Stimulated activated naive B cell treated with anti-CD40 and anti-IgM and Interleukin-4, amounts not matched to agents 10 μg/mL and 1 μg/mL and 100 μg/mL, for 72 hours (primary cell): ENCODE measurements around the gene FRMD8.
A peak's percentile ranks its signal among the peaks of the same experiment; 100 is the strongest.

Experiments used
- ATAC-seq, 2 donors: fragments of 150-1000 bp; cut with Tn5 transposase; replicated peaks; 2 replicates each; pipeline ENCODE4 v1.10.0; 2021; ENCODE audit warnings: moderate library complexity in 1 of 2
- DNase-seq: peaks from one replicate; pipeline ENCODE4 v3.0.0; 2021
- H3K27ac Mint-ChIP-seq: one replicate; pipeline ENCODE4 v1.8.0; 2022; ENCODE audit warnings: mild to moderate bottlenecking, mixed read lengths
- H3K27me3 Mint-ChIP-seq, 2 donors: one replicate each; pipeline ENCODE4 v1.8.0; 2022; ENCODE audit warnings: mixed read lengths in 2 of 2
- H3K36me3 Mint-ChIP-seq, 2 donors: one replicate each; pipeline ENCODE4 v1.8.0; 2022; ENCODE audit warnings: mixed read lengths in 2 of 2, mild to moderate bottlenecking in 1 of 2
- H3K4me1 Mint-ChIP-seq, 2 donors: one replicate each; pipeline ENCODE4 v1.8.0; 2022; ENCODE audit warnings: mixed read lengths in 2 of 2, mild to moderate bottlenecking in 1 of 2
- H3K4me3 Mint-ChIP-seq, 2 donors: one replicate each; pipeline ENCODE4 v1.8.0; 2022; ENCODE audit warnings: mild to moderate bottlenecking in 2 of 2, mixed read lengths in 2 of 2, moderate library complexity in 1 of 2
- H3K9me3 Mint-ChIP-seq, 2 donors: one replicate each; pipeline ENCODE4 v1.8.0; 2022; ENCODE audit warnings: mixed read lengths in 2 of 2, mild to moderate bottlenecking in 1 of 2

FRMD8 gene

DNA sequence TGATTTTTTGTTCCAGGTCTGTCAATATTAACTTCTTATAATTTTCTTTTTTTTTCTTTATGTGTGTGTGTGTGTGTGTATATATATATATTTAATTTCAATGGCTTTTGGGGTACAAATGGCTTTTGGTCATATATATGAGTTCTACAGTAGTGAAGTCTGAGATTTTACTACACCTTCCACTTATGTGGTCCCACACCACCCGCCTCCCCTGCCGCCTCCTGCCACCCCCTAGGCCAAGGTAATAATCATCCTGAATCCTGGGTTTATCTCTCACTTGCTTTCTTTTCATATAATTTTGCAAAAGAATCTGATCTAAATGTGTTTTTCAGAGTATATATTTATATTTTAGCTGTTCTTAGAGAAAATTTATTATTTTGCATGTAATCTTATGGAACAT is 47.2 kb downstream of the FRMD8 start:
- peaks cover 56 to 82% of the 10 kb centered on the region in 2 donors for H3K4me1 Mint-ChIP-seq
- no peak overlapping the region for H3K4me3 Mint-ChIP-seq
- no peak overlapping the region for H3K27ac Mint-ChIP-seq
- no peak for DNase-seq
- H3K27me3 Mint-ChIP-seq = no peaks in the 10 kb centered on the region
- peaks cover 37 to 56% of the 10 kb centered on the region in 2 donors for H3K36me3 Mint-ChIP-seq
- peaks cover 2 to 4% of the 10 kb centered on the region in 2 donors for H3K9me3 Mint-ChIP-seq
- ATAC-seq = no peak

DNA sequence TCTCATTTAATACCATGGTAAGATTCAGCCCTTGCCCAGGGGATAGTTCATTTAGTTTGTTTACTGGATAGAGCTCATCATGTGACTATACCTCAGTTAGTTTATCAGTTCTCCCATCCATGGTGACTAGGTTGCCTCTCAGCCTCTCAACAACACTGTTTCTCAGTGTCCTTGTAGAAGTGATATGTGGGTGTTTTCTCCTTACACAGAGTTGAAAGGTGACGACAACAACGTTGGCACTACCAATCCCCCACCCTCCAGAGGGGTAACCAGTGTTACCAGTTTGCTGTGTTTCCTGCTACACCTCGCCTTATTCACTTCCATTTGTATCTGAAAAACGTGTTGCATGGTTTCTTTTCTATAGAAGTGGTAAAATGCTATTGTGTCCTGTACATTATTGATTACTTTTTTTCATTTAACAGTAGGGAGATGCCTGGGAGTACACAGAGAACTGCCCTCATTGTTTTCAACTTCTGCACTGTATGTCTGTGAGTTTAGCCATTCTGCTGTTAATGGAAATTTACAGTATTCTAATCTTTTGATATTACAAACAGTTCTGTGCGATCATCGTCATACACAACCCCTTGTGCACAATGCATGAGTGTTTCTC is 47.7 kb downstream of the FRMD8 start:
- no peak for ATAC-seq
- Mint-ChIP-seq H3K4me3 (no peak overlapping the region), H3K4me1 (peaks cover 59 to 84% of the 10 kb centered on the region in 2 donors), H3K36me3 (peaks cover 41 to 60% of the 10 kb centered on the region in 2 donors), H3K27me3 (no peaks in the 10 kb centered on the region), H3K9me3 (peaks cover 2 to 4% of the 10 kb centered on the region in 2 donors), H3K27ac (no peak overlapping the region)
- no peak for DNase-seq

DNA sequence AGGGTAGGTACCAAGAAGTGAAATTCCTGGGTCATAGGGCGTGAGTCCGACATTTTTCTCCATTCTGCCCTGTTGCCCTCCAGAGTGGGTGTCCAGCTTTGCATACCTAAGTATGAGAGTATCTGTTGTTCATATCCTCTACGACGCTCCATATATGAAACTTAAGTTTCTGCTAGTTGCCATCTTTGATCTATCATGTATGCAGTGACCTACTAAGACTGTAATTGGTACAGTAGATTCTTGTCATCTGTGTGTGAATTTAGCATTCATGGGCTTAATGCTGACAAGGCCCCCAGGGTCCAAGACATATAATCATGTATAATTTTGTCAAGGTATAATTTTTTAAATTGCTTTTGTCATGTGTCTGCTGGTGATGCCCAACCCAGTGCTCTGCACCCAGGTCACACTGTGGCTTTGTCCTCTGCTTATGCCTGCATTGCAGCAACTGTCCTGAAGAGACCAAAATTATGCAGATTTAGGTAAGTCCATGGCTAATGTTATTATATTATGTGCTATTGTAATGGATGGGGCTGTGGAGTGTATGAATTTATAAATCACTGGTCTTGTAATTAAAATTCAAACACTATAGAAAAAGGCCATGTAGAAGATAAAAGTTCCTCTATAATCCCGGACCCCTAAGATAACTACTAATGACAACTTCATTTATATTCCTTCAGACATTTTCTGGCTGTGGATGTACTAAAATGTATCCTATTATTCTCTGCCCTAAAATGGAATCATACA is 48.4 kb downstream of the FRMD8 start:
- Mint-ChIP-seq H3K9me3 (peaks cover 2 to 4% of the 10 kb centered on the region in 2 donors), H3K27ac (peak overlapping the region; percentile 71), H3K36me3 (peaks cover 43 to 63% of the 10 kb centered on the region in 2 donors), H3K4me3 (peak overlapping the region; percentile 25 to 55), H3K27me3 (no peaks in the 10 kb centered on the region), H3K4me1 (peaks cover 57 to 84% of the 10 kb centered on the region in 2 donors)
- DNase-seq (no peak), ATAC-seq (no peak)

DNA sequence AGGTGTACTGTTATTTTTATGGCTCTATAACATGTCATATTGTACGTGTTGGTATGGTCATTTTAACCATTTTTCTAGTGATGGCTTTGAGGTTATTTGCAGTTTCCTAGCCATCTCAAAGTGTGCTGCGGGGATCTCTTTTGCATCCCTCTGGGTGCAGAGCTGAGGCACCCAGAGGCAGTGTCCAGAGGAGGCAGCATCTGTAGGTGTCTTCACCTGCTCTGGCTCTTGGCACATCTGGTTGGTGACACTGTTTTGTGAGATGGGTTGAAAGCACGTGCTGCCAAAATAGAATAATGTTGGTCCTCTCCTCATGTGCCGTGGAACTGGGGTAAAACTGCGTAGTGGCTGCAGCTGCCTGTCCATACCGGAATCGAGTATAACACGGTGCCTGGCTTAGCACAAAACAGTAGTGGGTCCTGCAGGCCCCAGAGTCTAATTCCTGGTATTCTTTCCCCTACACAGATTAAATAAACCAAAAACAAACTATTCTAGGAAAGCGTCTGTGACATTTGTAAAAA is 49.0 kb downstream of the FRMD8 start:
- Mint-ChIP-seq H3K27me3 (no peaks in the 10 kb centered on the region), H3K36me3 (peaks cover 41 to 63% of the 10 kb centered on the region in 2 donors), H3K4me1 (peaks cover 55 to 84% of the 10 kb centered on the region in 2 donors), H3K27ac (peak overlapping the region; percentile 71), H3K4me3 (no peak overlapping the region), H3K9me3 (peaks cover 3 to 4% of the 10 kb centered on the region in 2 donors)
- no peak for DNase-seq
- no peak for ATAC-seq

DNA sequence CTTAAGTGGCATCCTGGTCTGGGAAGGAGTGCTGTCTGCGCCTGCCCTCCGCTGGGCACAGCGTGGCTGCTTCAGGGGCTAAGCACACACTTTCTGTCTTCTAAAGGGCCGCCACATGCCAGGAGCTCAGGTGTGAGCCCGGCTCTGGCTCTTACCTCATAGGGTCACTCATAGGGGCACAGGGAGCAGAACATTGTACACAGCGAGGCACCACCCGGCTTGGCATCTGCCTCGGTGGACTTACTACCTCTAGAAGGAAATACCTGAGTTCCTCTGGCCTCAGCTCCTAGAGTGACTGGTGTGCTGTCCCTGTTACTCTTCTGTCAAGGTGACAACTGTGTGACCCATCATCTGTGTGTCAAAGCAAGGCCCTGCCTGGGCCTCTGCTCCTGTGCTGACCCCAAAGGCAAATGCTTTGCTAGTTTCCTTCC is 49.6 kb downstream of the FRMD8 start:
- Mint-ChIP-seq H3K9me3 (peaks cover 3 to 4% of the 10 kb centered on the region in 2 donors), H3K4me3 (no peak overlapping the region), H3K27me3 (no peaks in the 10 kb centered on the region), H3K36me3 (peaks cover 41 to 63% of the 10 kb centered on the region in 2 donors), H3K4me1 (peaks cover 55 to 84% of the 10 kb centered on the region in 2 donors), H3K27ac (peak overlapping the region; percentile 71)
- DNase-seq (no peak), ATAC-seq (no peak)

DNA sequence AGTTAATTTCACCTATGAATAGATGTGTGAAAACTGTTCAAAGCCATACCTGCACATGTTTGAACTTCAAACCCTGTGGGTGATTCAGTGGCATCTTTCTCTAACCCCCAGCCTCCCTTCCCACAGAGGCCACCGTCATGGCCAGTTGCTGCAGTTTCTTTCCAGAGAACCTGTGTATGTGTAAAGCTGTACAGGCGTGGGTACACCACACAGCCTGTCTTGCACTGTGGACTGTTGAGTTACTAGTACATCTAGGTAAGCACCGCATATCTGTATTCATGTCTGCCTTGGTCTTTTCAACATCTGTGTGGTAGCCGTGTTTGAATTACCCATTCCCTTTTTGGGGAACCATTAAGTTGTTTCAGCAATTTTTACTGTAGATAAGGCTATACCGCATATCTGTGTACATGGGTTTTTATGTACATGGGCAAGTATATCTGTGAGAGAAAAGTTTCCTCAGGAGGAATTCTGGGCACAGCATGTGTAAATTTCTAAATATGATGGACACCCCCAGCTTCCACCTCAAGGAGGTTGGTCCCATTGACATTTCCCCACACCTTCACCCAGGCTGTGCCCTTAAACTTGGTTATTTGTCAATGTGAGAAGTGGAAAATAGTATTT is 50.1 kb downstream of the FRMD8 start:
- Mint-ChIP-seq H3K4me3 (no peak overlapping the region), H3K9me3 (peaks cover 3 to 4% of the 10 kb centered on the region in 2 donors), H3K27me3 (no peaks in the 10 kb centered on the region), H3K27ac (peak overlapping the region; percentile 71), H3K4me1 (peaks cover 54 to 83% of the 10 kb centered on the region in 2 donors), H3K36me3 (peaks cover 41 to 62% of the 10 kb centered on the region in 2 donors)
- ATAC-seq = peak in 1 of 2 donors; percentile 6
- DNase-seq = no peak

DNA sequence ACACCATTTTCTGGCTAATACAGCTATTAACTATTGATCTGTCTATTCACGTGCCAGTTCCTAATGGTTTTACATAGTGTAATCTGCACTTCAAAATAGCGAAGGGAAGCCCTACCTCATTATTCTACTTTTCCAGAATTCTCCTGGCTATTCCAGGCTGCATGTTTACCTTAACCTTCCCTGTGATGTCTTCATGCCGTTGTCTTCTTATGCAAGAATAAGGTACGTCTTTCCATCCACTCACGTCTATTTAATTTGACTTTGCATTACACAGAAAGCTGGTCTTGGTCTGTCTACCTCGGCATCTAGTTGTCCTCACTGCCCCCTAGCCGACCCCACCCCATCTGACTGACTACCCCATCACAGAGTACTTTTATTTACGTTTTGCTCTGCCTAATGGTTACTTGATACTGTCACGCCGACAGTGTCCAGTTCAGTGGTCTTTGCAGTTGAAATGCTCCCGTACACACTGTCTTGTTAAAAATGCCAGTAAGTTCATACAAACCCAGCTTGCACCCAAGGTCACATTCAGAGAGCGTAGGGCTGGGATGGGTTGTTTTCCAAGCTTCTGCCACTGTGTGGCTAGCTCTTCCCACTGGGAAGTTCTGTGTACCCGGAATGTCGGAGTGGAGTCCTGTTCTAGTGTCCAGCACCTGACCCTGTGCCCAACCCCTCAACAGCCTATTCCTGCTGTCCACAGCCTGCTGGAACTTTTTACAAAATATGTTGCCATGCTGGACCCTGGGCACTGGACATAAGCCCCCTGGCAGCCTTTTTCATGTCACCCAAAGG is 51.2 kb downstream of the FRMD8 start:
- Mint-ChIP-seq H3K4me1 (peaks cover 58 to 83% of the 10 kb centered on the region in 2 donors), H3K27me3 (no peaks in the 10 kb centered on the region), H3K36me3 (peaks cover 44 to 69% of the 10 kb centered on the region in 2 donors), H3K27ac (no peak overlapping the region), H3K9me3 (peaks cover 3 to 4% of the 10 kb centered on the region in 2 donors), H3K4me3 (no peak overlapping the region)
- ATAC-seq (no peak), DNase-seq (no peak)

DNA sequence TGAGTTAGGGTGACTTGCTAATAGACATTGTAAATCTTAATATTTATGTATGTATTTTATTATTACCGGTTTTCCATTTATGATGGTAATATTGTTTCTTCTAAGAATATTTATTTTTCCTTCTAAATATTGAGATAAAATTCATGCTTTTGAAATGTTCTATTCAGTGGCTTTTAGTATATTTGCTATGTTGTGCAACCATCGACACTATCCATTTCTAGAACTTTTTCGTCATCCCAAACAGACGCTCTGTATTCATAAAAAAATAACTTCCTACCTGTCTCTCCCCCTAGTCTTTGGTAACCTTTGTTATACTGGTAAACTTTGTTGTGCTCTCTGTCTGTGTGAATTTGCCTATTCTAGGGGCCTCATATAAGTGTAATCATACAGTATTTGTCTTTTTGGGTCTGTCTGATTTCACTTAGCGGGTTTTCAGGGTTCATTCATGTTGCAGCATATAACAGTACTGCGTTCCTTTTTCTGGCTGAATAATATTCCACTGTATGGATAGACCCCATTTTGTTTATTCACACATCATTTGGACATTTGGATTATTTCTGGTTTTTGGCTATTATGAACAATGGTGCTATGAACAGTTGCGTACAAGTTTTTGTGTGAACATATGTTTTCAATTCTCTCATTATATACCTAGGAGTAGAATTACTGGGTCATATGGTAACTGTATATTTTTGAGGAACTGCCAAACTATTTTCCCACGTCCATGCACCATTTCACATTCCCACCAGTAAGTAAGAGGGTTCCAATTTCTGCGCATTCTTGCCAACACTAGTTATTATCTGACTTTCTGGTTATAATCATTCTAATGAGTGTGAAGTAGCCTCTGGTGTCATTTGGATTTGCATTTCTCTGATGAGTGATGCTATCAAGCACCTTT is 52.1 kb downstream of the FRMD8 start:
- Mint-ChIP-seq H3K9me3 (peaks cover 3 to 4% of the 10 kb centered on the region in 2 donors), H3K36me3 (peaks cover 48 to 68% of the 10 kb centered on the region in 2 donors), H3K27me3 (no peaks in the 10 kb centered on the region), H3K27ac (peak overlapping the region; percentile 44), H3K4me3 (no peak overlapping the region), H3K4me1 (peaks cover 61 to 87% of the 10 kb centered on the region in 2 donors)
- no peak for ATAC-seq
- no peak for DNase-seq

DNA sequence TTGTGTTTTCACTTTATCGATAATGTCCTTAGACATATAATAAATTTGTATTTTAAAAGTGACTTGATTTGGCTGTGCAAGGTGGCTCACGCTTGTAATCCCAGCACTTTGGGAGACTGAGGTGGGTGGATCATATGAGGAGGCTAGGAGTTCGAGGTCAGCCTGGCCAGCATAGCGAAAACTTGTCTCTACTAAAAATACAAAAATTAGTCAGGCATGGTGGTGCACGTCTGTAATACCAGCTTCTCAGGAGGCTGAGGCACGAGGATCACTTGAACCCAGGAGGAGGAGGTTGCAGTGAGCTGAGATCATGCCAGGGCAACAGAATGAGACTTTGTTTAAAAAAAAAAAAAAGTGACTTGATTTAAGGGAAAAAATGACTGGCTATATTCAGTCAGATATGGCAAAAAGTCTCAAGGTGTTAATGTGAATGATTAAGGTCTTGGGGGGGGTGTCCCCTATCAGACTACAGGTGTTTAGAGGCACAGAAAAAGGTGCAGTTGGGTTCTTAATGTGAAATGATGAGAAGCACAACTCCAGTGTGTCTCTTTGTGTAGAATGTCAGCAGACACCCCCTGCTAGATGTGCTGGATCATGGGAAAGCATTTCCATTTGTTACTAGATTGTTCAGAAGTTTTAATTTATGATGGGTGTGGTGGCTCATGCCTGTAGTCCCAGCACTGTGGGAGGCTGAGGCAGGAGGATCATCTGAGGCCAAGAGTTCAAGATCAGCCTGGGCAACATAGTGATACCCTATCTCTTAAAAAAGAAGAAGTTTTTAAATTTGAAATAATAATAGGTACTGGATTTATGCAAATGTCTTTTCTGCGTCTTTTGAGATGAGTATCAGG is 53.1 kb downstream of the FRMD8 start:
- Mint-ChIP-seq H3K27me3 (no peaks in the 10 kb centered on the region), H3K4me3 (peak overlapping the region; percentile 32 to 51), H3K27ac (peak overlapping the region; percentile 97), H3K36me3 (peaks cover 51 to 76% of the 10 kb centered on the region in 2 donors), H3K4me1 (peaks cover 70 to 96% of the 10 kb centered on the region in 2 donors), H3K9me3 (peaks cover 3 to 4% of the 10 kb centered on the region in 2 donors)
- DNase-seq = no peak
- peak in 1 of 2 donors; percentile 4 for ATAC-seq

GRCh38 chr11:65440831-65441499 is 54.5 kb downstream of the FRMD8 start:
- Mint-ChIP-seq H3K4me3 (peak overlapping the region; percentile 78 to 81), H3K36me3 (peaks cover 40 to 65% of the 10 kb centered on the region in 2 donors), H3K27ac (peak overlapping the region; percentile 97), H3K9me3 (peaks cover 3 to 4% of the 10 kb centered on the region in 2 donors), H3K27me3 (no peaks in the 10 kb centered on the region), H3K4me1 (peaks cover 60 to 96% of the 10 kb centered on the region in 2 donors)
- DNase-seq (peak; percentile 54), ATAC-seq (peak; percentile 55 to 61)

DNA sequence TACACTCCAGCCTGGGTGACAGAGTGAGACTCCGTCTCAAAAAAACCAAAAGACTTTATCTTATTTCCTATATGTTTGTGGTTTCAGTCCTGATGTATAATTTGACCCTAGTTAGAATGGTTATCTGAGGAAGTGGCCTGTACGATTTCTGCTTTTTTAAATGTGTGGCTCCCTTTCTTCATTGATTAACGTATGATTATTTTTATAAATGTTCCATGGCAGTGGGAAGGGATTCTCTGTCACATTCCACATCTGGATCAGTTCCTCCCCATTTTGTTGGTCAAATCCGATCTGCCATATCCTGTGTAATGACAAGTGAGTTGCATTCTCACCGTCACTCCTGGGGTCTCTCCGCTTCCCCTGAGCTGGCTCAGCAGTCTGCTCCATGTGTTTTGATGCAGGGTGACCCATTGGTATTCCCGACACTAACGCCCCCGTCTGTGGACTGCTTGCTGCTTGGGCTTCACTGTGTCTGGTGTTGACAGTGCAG is 56.5 kb downstream of the FRMD8 start:
- H3K36me3 Mint-ChIP-seq = peaks cover 31 to 55% of the 10 kb centered on the region in 2 donors
- H3K27ac Mint-ChIP-seq = peak overlapping the region; percentile 97
- H3K4me3 Mint-ChIP-seq = peak overlapping the region; percentile 61 to 70
- DNase-seq (no peak), ATAC-seq (peak in 1 of 2 donors; percentile 9)
- peaks cover 3 to 4% of the 10 kb centered on the region in 2 donors for H3K9me3 Mint-ChIP-seq
- no peaks in the 10 kb centered on the region for H3K27me3 Mint-ChIP-seq
- peaks cover 58 to 97% of the 10 kb centered on the region in 2 donors for H3K4me1 Mint-ChIP-seq
